Stimulated activated CD4-positive, alpha-beta T cell treated with anti-CD3 and anti-CD28 coated beads, Interleukin-4, amount 100 ng/mL, for 1 hour (primary cell): ENCODE measurements around the gene HTR1D.

Experiments used
- DNase-seq: peaks from one replicate; pipeline ENCODE4 v3.0.0-alpha.2; 2020

The HTR1D gene

DNA sequence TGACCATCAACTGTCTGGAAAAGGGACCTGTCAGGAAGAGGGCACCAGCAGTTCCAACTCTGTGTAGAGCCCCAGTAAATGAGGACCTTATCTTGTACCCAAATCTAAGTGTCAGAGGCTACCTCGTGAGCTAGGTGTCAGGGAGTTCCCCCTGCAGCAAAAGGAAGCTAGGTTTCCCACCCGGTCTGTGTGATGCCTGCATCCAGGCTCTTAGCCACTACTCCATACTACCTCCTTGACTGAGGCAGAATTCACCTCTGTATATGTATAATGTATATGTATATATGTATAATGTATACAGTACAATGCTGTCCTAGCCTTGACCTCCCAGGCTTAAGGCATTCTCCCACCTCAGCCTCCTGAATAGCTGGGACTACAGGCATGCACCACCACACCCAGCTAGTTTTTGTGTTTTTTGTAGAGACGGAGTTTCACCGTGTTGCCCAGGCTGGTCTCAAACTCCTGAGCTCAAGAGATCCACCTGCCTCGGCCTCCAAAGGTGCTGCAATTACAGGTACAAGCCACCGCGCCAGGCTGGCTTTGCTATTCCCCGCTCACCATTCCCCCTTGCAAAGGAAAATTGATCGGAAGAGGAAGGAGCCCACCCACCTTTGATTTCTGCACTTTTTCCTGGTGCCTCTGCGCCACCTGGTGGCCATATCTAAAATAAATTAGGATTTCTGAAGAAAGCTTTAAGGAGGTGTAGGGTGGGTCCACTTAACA is 32.9 kb downstream of the HTR1D start:
- DNase-seq = peak; percentile 17

DNA sequence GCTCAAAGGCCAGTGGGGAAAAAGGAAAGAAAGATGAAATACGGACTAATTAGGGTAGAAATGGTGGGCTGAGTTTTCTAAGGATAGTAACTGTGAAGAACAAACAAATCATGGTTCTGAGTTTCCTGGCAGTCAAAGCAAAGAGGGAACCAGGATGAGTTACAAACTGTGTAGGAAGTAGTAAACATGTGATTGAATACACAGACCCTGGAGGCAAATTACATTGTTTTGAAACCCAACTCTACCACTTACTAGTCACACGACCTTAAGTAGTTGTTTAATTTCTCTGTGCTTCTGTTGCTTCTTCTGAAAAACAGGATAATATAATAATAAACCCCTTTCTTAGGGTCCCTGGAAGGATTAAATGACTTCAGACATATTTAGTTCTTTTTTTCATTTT is 37.4 kb downstream of the HTR1D start:
- no peak for DNase-seq

DNA sequence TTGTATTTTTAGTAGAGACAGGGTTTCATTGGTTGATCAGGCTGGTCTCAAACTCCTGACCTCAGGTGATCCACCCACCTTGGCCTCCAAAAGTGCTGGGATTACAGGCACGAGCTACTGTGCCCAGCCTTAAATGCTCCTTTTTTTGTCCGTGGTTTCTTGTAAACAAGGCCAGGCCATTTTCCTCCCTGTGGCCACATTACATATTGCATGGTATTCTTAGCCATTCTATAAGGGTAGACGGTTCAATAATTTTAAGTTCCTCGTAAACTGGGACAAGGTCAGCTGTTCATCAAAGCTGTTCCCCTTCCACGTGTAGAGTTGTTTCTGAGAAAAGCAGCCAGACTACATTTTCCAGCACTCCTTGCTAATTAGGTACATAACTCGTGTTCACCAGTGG is 38.4 kb downstream of the HTR1D start:
- no peak for DNase-seq

DNA sequence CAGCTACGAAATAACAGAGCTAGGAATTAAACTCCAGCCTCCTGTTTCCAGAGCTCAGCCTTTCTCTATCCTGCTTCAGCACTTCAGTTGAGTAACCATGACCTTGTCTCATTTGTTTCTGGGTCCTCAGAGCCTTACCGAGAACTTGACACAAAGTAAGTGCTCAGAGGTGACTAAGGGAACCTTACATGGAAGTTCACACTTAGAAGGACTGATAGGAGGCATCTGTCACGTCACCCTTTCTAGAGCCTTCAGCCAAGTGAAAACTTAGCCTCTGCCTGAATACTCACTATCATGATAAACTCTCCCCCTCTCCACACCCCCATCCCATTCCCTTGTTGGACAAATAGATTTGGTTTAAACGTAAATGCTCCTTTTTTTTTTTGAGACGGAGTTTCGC is 38.9 kb downstream of the HTR1D start:
- DNase-seq = no peak

GRCh38 chr1:23177438-23178380 is 39.6 kb downstream of the HTR1D start:
- DNase-seq = peak; percentile 52

DNA sequence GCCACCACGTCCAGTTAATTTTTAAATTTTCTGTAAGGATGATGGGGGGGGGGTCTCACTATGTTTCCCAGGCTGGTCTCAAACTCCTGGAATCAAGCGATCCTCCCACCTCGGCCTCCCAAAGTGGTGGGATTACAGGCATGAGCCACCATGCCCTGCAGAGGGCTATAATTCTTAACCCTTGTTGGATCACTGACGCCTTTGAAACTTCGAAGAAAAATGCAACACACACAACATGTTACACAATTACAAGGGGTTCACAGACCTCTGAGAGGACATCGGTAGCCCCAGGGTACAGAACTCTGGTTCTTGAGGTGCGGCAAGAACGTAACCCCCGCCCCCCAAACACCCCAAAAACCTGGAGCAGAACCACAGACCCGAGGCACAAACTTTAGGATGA is 40.3 kb downstream of the HTR1D start:
- no peak for DNase-seq

GRCh38 chr1:23174426-23175110 is 42.7 kb downstream of the HTR1D start:
- DNase-seq = no peak

DNA sequence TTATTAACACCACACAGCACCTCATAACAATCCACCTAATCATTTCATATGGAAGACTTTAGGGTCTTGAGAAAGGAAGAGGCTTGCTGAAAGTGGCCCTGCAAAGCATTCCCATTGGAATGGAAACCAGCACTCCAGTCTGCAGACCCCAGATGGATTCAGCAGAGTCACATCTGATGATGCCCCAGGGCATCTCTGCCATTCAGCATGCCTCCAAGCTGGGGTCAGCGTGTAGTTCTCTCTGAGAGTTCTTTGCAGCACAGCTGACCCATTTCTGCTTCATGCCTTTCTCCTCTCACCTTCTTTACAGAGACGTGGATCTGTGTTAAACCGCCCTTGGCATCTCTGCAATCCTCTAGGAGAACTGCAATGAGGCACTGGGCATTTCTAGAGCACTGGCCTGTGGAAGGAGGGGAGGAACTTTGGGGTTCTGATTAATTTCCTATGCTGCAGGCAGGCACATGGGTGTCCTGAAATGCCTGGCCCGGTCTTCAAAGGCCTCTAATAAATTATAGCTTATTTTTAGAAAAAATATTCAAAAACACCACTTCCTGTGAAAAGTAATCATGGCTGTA is 46.0 kb downstream of the HTR1D start:
- no peak for DNase-seq

DNA sequence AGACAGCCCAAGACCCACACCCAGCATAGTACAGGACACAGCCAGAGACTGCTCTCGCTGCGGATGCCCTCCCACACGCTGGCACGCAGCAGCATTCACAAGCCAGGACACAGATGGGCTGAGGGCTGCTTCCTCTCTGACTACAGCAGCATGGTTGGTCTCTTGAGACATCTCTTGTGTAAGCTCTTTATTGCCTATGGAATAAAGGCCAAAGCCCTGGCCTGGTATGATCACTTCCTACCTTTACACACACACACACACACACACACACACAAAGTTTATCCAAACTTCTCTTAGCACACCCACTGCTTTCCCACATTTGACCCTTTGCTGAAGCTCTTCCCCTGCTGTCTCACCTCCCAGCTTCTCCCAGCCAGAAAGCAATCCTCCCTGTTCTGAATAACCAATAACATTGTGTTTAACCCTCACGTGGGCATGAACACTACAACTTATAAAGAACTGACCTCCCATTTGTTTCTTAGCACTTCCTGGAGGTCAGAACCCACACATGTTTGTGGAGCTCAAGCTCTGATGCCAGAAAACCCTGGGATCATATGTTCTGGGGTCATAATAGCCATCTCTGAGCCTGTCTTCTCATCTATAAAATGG is 47.5 kb downstream of the HTR1D start:
- peak; percentile 19 for DNase-seq

DNA sequence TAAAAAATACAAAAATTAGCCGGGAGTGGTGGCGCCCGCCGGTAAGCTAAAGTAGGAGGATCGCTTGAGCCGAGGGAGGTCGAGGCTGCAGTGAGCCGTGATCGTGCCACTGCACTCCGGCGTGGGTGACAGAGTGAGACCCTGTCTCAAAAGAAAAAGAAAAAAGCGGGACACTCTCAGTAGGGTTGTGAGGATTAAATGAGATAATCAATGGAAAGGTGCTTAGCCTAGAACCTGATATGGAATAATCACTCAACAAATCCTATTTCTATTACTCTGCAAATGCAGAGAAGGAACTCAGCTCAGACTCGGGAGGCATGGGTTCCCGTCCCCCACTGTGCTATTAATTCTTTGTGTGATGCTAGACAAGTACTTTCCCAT is 48.1 kb downstream of the HTR1D start:
- no peak for DNase-seq

DNA sequence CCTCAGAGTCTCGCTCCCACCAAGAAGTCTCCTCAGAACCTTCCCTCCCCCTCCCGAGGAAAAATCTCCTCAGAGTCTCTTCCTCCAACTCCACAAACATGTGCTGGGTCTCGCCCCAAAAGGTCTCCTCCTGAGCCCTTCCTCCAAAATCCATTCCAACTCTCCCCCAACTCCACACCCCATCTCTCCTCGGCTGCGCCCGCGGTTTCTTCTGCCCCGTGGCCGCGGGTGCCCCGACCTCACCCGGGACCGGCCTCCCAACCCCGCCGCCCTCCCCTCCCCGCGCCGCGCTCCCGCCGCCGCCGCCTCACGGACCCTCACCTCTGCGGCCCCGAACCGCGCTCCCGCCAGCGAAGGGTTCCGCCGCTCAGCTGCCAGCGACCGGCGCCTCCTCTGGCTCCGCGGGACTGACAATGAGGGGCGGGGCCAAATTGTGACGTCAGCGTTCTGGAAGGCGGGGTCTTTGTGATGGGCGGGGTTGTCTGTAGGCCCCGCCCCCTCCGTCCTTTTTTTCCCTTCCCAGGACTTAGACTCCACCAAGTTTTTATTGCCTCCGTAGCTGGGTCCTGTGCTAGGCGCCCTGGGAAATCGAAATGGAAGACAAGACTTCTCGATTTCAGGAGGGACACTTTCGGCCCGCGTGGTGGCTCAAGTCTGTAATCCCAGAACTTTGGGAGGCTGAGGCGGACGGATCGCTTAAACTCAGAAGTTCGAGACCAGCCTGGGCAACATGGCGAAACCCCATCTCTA is 48.7 kb downstream of the HTR1D start, which contains the start of gene LUZP1:
LUZP1 (minus strand) TSS at position 412 of the 750 bp plus-strand sequence.
- peak; percentile 86 for DNase-seq

DNA sequence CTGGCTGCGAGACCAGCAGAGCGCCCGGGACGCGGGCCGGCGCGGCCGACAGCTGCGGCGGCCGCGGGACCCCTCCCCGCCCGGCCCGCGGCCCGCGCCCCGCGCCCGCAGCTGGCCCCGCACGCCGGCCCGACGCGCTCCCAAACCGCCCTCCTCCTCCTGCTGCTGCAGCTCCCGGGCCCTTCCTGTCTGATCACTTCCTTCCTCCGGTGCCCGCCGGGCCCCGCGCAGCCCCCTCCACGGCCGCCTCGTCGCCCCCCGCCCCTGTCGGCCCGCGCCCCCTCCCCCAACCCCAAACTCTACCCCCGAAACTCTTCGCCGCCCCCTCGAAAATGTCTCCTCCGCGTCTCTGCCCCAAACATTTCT is 49.2 kb downstream of the HTR1D start:
- DNase-seq = peak; percentile 31

DNA sequence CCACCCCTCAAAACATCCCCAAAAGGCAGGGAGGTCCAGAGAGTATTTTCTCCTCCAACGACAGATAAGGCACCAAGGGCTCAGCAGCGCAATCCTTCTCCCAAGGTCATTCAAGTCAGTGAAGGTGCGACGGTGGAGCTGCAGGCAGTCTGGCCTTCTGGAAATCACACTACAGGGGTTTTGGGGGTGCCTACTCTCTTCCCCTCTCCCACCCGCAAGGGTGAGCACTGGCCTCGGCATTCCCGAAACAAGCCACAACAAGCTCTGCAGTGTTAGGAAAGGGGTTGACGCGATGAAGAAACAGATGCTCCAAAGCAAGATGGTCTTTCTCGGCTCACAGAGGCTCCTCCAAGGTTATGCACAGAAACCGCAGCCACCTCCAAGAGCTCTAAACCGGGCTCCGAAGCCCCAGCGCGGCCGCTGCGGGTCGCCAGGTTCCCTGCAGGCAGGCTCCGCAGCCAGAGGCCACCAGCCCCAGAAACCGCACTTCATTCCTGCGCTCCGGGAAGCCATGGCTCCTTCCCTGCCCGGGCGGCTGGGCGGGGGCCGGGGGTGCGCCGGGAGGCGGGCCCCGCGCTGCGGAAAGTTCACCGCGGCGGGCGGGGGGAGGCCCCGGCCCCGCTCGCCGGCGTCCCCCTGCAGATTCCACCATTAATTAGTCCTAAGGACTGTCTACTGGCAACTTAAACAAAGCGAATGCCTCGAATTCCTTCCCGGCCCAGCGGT is 49.8 kb downstream of the HTR1D start:
- DNase-seq = peak; percentile 27

GRCh38 chr1:23166854-23167253 is 50.4 kb downstream of the HTR1D start:
- DNase-seq = no peak

DNA sequence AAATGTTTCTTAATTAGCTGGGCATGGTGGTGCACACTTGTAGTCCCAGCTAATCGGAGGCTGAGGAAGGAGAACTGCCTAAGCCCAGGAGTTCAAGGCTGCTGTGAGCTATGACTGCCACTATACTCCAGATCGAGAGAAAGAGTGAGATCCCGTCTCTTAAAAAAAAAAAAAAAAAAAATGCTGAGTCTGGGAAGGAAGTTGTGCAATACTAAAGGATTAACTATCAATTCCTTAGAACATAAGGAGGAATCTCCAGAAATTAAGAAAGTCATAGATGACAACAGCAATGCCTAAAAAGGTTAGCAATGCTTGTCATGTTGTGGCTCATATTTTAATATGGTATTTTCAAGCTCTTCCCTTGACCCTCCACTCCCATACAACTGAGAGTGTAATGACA is 53.9 kb downstream of the HTR1D start:
- DNase-seq = no peak

- no peak for DNase-seq
Measured at GRCh38 chr1:23159963-23160877, 57.1 kb downstream of the HTR1D start.

- no peak for DNase-seq
Measured at GRCh38 chr1:23156940-23157339, 60.4 kb downstream of the HTR1D start.

GRCh38 chr1:23152966-23153684 is 64.2 kb downstream of the HTR1D start:
- no peak for DNase-seq

- DNase-seq = no peak
Measured at GRCh38 chr1:23150742-23151141, 66.6 kb downstream of the HTR1D start.
